OCI-LY7 (cell line): ENCODE data around the gene ALOX5AP. TPM values are rescaled to one million over a fixed set of nuclear protein-coding genes. Genes with fewer than 3 reads are reported as not detected.

ENCODE experiments used
- BruUV-seq: library from RNA; stranded (reverse); fragments of 400-500 nt; replicated peaks from 2 replicates; lab custom pipeline; 2021; lab: Mats Ljungman, UMichigan
- CTCF ChIA-PET: fragments of 300-600 bp; sonication (Branson Sonifier 250); formaldehyde crosslinking; loops from one replicate; lab custom pipeline; 2022; ENCODE audit warnings: antibody characterized with exemption; ENCODE audit not compliant: unreplicated experiment; lab: Charles Lee
- POLR2A ChIA-PET: fragments of 300-600 bp; sonication (Branson Sonifier 250); formaldehyde crosslinking; loops from one replicate; lab custom pipeline; 2022; ENCODE audit warnings: antibody characterized with exemption; lab: Charles Lee
- DNase-seq: peaks from one replicate; pipeline ENCODE4 v3.0.0-alpha.2; 2015; ENCODE audit warnings: low spot score
- H2AFZ ChIP-seq: fragments of 200-600 bp; sonication (generic), shearing (Covaris generic); 2 replicates; pipeline ENCODE4 v1.6.1; 2014; ENCODE audit warnings: mild to moderate bottlenecking, antibody characterized with exemption, low read length, moderate library complexity
- H3K27ac ChIP-seq: fragments of 200-600 bp; sonication (generic); 2 replicates; pipeline ENCODE4 v1.5.1; 2014; ENCODE audit warnings: mixed run types, low read depth, mild to moderate bottlenecking, moderate library complexity, low read length, inconsistent platforms; ENCODE audit not compliant: poor library complexity, severe bottlenecking
- H3K36me3 ChIP-seq: fragments of 200-600 bp; sonication (generic); 2 replicates; pipeline ENCODE4 v1.6.1; 2014; ENCODE audit warnings: mild to moderate bottlenecking, antibody characterized with exemption, low read length, moderate library complexity, mixed read lengths; ENCODE audit not compliant: insufficient read depth
- H3K4me1 ChIP-seq: fragments of 200-600 bp; sonication (generic); 2 replicates; pipeline ENCODE4 v1.5.1; 2014; ENCODE audit warnings: mild to moderate bottlenecking, low read length; ENCODE audit not compliant: insufficient read depth, poor library complexity, severe bottlenecking
- H3K4me2 ChIP-seq: fragments of 200-600 bp; sonication (generic); 2 replicates; pipeline ENCODE4 v1.6.1; 2014; ENCODE audit warnings: mild to moderate bottlenecking, low read length
- H3K4me3 ChIP-seq: fragments of 200-600 bp; sonication (generic); 2 replicates; pipeline ENCODE4 v1.5.1; 2014; ENCODE audit warnings: mild to moderate bottlenecking, low read depth, low read length; ENCODE audit not compliant: poor library complexity, severe bottlenecking
- H3K79me2 ChIP-seq: fragments of 200-600 bp; sonication (generic); 2 replicates; pipeline ENCODE4 v1.6.1; 2016; ENCODE audit warnings: low read depth, mild to moderate bottlenecking, low read length, moderate library complexity, mixed read lengths; ENCODE audit not compliant: insufficient read depth
- H3K9me2 ChIP-seq: fragments of 200-600 bp; sonication (generic); 2 replicates; pipeline ENCODE4 v1.6.1; 2016; ENCODE audit warnings: mild to moderate bottlenecking, low read length, mixed read lengths; ENCODE audit not compliant: insufficient read depth
- H3K9me3 ChIP-seq: fragments of 200-600 bp; sonication (generic); 2 replicates; pipeline ENCODE4 v1.6.1; 2014; ENCODE audit warnings: mild to moderate bottlenecking, mixed run types, low read length, mixed read lengths
- H4K20me1 ChIP-seq: fragments of 200-600 bp; sonication (generic); 2 replicates; pipeline ENCODE4 v1.6.1; 2014; ENCODE audit warnings: mild to moderate bottlenecking, antibody characterized with exemption, low read length, moderate library complexity, mixed read lengths; ENCODE audit not compliant: insufficient read depth
- CTCF ChIP-seq: fragments of 200-600 bp; sonication (generic); conservative IDR thresholded peaks from 2 replicates; pipeline ENCODE4 v1.5.1; 2014; ENCODE audit warnings: mild to moderate bottlenecking, antibody characterized with exemption, low read length, moderate library complexity, mixed read lengths
- EZH2phosphoT487 ChIP-seq: fragments of 200-600 bp; sonication (generic); IDR thresholded peaks from 2 replicates; pipeline ENCODE4 v1.6.1; 2018; ENCODE audit warnings: low read depth, borderline replicate concordance, mild to moderate bottlenecking, mixed run types, antibody characterized with exemption, low read length, moderate library complexity, mixed read lengths
- intact Hi-C: fragments of 100-400 bp; cut with micrococcal nuclease; formaldehyde crosslinking; loops from one replicate; pipeline ENCODE4 v1.10.0; 2022; ENCODE audit not compliant: unreplicated experiment
- total RNA-seq, 2 experiments: library from RNA; depleted of rRNA in 1 of 2; stranded (reverse); fragments of >200 nt in 1 of 2; shearing (Covaris generic) in 1 of 2; gene quantifications; 2 replicates each; pipeline ENCODE4 v1.2.3, GENCODE V29; 2014 to 2022

Gene ALOX5AP
- total RNA-seq, 2 experiments from 2014 or later: 89.9 to 90.9 TPM

DNA sequence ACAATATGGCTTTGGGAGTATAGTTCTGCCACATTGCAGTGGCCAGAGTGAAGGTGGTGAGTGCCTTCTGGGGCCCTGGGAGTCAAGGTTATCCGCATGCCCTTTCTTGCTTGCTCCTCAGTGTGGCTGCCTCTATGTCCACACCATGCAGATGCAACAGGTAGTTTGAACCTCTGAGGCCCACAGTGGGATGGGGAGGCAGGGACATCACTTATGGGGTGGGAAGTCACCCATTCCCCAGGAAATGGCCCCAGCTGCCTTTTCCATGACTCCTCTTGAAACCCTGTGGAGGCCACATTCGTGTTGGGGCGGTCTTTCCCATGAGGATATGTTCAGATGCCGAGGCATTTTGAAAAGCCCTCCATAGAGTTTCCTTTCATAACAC is 20.0 kb upstream of the ALOX5AP start:
- no peak for TF ChIP-seq CTCF
- no peak for TF ChIP-seq EZH2phosphoT487
- Histone ChIP-seq H3K4me1 (peaks cover 12% of the 10 kb centered on the region), H2AFZ (no peak overlapping the region), H4K20me1 (no peaks in the 10 kb centered on the region), H3K36me3 (no peaks in the 10 kb centered on the region), H3K4me3 (no peak overlapping the region), H3K4me2 (no peak overlapping the region), H3K27ac (no peak overlapping the region), H3K9me2 (no peaks in the 10 kb centered on the region), H3K9me3 (no peaks in the 10 kb centered on the region), H3K79me2 (no peaks in the 10 kb centered on the region)
- no peak for DNase-seq
- no TSS peak for BruUV-seq
- intact Hi-C loops: no loop called here
- CTCF ChIA-PET: no interaction called here
- POLR2A ChIA-PET: interaction anchor here (0.6 kb wide), 1 partner anchor 43 kb away, joined by 5 read pairs; no protein-coding TSS in a partner anchor

GRCh38 chr13:30715837-30716236 is 19.5 kb upstream of the ALOX5AP start:
- ChIA-PET CTCF (no interaction called here), POLR2A (interaction anchor here (0.8 kb wide), 1 partner anchor 8 kb away, joined by 4 read pairs; no protein-coding TSS in a partner anchor)
- TF ChIP-seq EZH2phosphoT487: no peak
- TF ChIP-seq CTCF: no peak
- H3K9me3 ChIP-seq: no peaks in the 10 kb centered on the region
- no peaks in the 10 kb centered on the region for H3K9me2 ChIP-seq
- peaks cover 17% of the 10 kb centered on the region for H3K4me1 ChIP-seq
- no peak for DNase-seq
- H3K4me3 ChIP-seq: no peak overlapping the region
- BruUV-seq: no TSS peak
- H3K79me2 ChIP-seq: no peaks in the 10 kb centered on the region
- no peak overlapping the region for H3K27ac ChIP-seq
- no peaks in the 10 kb centered on the region for H4K20me1 ChIP-seq
- H3K36me3 ChIP-seq: no peaks in the 10 kb centered on the region
- intact Hi-C loops: no loop called here
- no peak overlapping the region for H2AFZ ChIP-seq
- H3K4me2 ChIP-seq: no peak overlapping the region

GRCh38 chr13:30718661-30719524 is 16.4 kb upstream of the ALOX5AP start:
- no peaks in the 10 kb centered on the region for H3K9me3 ChIP-seq
- CTCF ChIA-PET: no interaction called here
- TF ChIP-seq CTCF: no peak
- TF ChIP-seq EZH2phosphoT487: no peak
- no peak overlapping the region for H3K4me3 ChIP-seq
- no peak overlapping the region for H3K4me2 ChIP-seq
- BruUV-seq: no TSS peak
- no peaks in the 10 kb centered on the region for H4K20me1 ChIP-seq
- intact Hi-C loops: no loop called here
- no peaks in the 10 kb centered on the region for H3K9me2 ChIP-seq
- peak; percentile 50 for DNase-seq
- H3K27ac ChIP-seq: no peak overlapping the region
- POLR2A ChIA-PET: no interaction called here
- H3K36me3 ChIP-seq: no peaks in the 10 kb centered on the region
- H3K79me2 ChIP-seq: no peaks in the 10 kb centered on the region
- peaks cover 21% of the 10 kb centered on the region for H3K4me1 ChIP-seq
- no peak overlapping the region for H2AFZ ChIP-seq
